AG08395 (cell line): ENCODE results near the gene TIMM10B.

Experiments
- DNase-seq: peaks from one replicate; pipeline ENCODE4 v3.0.0; 2012; ENCODE audit warnings: mixed read lengths, low spot score

The TIMM10B gene, protein sequence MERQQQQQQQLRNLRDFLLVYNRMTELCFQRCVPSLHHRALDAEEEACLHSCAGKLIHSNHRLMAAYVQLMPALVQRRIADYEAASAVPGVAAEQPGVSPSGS

DNA sequence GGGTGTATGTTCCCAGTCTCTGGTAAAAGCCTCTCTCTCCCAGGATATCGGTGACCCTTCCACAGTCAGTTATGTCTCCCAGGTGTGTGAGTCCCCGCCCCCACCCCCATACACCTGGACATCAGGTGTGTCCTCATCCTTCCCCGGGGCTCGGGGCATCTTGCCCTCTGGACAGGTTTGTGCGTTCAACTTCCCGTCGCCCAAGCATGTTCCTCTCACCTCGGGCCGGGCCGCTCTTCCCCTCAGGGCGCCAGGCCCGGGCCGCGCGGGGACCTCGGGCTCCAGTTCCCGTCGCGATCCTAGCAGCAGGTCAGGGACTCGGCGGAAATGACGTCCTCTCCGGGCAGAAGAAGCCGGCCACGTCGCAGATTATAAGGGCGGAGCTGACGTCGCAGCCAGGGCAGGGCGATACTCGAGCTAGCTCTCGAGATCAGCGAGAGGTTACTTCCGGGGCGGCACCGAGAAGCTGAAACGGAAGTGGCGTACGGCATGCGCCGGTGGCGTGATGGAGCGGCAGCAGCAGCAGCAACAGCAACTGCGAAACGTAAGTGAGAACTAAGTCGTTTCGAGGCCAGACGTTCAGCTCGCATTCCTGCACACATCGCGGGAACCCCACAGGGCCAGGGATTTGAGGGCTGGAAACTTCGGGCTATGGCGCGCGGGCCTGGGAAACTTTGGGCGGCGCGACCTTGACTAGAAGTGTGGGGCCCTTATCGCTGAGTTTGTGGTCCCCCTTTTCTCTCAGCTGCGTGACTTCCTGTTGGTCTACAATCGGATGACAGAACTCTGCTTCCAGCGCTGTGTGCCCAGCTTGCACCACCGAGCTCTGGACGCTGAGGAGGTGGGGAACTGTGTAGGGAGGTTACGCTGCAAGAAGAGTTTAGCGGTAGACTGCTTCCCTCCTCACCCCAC lies at the start of gene TIMM10B, which contains the start of gene ARFIP2:
TIMM10B (plus strand) TSS at position 490 of the 912 bp plus-strand sequence; CDS start at position 506, 16 bp downstream.
ARFIP2 (minus strand) TSS at position 320 of the 912 bp plus-strand sequence. CDS start 910 bp downstream, outside the sequence.
- peak; percentile 99 for DNase-seq

DNA sequence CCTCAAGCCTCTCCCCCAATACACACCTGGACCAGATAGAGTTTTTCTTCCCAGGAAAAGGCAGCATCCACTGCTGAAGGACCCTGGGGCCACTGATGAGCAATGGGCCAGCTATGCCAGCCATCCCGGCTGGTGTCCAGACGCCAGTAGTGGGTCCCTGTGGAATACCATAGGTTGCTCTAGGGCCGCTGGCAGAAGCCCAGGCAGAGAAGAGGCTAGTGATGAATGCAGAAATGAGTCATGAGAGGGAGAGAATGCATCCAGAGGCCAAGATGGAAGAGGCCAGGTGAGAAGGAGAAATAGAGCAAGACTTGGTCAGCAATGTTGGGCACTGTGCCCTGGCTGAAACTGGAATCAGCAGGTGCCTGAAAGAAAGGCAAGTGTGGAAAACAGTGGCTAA lies 49.4 kb upstream of the TIMM10B start:
- DNase-seq, result peak; percentile 93

DNA sequence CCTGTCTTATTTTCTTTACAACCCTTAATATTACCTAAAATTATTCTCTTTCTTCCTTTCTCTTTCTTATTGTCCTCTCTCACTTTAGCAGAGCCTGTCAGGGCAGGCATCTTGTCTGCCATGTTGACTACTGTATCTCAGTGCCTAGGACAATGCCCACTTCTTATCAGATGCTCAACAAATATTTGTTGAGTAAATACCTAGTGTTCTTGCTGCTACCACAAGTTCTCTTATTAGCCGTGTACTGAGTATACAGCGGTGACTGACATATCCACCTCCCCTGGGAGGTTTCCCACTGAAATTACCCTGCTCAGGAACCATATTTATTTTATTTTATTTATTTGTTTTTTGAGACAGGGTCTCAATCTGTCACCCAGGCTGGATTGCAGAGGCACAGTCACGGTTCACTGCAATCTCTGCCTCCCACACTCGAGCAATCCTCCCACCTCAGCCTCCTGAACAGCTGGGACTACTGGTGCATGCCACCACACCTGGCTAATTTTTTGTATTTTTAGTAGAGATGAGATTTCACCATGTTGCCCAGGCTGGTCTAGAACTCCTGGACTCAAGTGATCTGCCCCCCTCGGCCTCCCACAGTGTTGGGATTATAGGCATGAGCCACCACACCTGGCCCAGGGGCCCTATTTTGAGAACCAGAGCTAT lies 47.2 kb upstream of the TIMM10B start:
- DNase-seq, result no peak

DNA sequence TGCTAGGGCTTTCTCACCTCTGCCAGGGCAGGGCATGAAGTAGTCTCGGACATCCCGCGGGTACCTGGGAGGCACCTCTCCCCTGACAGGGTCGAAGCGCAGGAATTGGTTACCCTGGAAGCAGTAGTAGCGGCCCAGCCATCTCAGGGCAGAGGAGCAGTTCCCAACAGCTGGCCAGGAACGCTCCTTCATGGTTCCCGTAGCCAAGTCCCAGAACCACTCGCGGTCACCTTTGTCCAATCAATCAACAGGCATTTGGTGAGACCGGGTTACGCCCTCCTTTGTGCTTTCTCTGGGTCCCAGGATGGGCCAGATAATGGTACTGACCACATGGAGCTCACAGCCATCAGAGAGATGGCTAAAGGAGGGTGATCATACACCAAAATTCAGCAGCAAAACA lies 43.9 kb upstream of the TIMM10B start:
- no peak for DNase-seq

DNA sequence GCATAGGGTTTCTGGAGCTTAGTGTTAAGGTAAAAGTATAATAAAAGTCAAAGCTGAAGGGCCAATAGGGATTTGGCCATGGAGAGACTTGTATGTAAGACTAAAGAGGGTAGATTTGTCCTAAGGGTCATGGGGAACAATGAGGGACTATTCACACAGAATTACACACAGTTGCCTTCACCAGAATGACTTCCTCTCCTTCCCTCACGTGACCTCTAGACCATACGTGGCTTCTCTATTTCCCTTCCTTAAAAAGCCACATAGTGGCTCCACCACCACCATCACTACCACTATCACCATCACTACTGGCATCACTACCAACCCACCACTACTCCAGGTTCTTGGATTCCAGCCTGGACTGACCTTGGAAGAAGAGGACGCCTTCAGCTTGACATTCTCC lies 43.3 kb upstream of the TIMM10B start:
- no peak for DNase-seq

DNA sequence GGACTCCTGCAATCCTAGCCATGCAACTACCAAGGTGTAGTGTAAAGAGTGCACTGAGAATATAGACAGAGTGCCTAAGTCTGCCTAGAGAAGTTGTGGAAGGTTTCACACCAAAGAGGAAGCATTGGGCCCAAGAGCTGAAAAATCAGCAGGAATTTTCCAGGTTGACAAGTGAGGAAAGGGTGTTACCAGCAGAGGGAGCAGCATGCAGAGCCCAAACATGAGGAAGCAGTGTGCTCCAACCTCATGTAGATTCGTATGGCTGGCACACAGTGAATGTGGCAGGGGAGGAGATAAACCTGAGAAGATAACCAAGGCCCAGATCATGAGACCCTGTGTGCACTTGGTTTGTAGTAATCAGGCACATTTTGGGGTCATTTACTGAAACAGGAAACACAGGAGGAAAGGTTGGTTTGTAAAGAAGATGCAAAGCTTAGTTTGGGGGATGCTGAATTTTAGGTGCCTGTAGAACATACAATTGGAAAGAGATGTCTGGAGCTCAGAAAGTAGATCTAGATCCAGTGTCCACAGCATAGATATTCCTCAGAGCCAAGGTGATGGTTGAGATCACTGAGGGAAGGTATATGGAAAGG lies 42.2 kb upstream of the TIMM10B start:
- peak; percentile 73 for DNase-seq

DNA sequence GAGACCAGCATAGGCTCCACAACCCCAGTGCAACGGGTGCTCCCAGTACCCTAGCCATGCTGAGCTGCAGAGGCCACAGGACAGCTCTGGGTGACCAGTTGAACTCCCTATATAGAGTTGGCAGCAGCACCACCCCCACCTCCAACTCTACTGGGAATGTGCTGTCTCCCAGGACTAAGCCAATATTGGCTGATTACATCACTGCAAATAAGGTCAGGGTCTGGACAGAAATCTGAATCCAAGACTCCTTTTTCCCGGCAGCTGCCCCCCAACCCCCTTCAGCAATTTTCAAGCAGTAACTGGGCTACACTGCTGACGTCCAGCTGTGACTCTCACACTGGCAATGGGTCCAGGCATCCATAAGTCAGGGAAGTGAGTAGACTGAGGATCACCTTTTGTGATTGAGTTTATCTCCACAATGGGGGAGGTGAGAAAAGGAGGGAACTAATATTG lies 40.4 kb upstream of the TIMM10B start, which contains the start of gene HPX:
HPX (minus strand) TSS at position 82 of the 453 bp plus-strand sequence; CDS start at position 58, 24 bp downstream.
- no peak for DNase-seq

DNA sequence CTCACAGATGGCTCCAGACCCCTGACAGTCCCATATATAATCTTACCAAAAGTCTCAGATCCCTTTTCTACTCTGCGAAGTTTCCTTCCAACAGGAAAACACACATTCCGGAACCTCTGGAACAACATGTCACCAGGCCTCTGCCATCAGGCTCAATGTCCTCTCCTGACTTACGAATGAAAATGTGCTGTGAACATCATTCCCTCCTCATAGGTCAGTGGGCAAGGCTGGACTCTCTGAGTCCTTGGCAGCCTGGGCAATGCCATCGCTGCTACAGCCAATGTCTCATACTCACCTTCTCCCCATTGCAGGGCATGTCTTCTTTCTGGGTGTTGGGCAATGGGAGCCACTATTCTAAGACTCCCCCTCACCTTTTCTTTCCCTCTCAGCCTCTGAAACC lies 38.9 kb upstream of the TIMM10B start:
- DNase-seq, result no peak

DNA sequence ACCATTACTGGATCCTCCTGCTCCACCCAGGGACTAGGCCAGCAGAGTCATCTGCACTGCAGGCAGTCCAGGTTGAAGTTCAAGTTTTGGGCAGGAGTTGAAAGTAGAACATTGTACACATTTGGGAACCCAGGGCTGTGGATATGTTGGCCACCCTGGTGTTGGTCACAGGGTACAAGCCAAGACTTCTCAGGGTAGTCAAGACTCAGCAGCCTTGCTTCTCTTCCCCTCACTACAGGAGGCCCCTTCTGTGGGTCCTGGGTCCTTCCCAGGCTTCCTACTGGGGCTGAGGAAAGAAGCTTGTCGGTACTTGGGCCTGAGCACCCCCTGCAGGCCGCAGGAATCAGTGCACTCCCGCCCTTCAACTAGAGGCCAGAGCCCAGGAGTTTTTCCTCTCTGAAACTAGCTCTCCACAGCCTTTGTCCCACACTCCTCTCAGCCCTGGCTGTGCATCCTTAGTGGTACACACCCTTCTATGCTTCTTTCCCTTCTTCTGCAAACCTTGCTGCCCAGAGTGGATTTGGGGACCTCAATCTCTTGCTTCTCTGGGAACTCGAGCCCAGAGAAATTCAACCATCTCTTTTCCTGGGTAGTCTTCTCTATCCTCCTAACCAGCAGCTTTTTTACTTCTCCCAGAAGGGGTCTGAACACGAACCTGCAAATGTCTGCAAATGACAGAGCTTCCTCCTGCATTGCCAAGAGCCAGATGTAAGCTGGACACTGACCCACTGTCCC lies 37.9 kb upstream of the TIMM10B start:
- DNase-seq, result peak; percentile 81

DNA sequence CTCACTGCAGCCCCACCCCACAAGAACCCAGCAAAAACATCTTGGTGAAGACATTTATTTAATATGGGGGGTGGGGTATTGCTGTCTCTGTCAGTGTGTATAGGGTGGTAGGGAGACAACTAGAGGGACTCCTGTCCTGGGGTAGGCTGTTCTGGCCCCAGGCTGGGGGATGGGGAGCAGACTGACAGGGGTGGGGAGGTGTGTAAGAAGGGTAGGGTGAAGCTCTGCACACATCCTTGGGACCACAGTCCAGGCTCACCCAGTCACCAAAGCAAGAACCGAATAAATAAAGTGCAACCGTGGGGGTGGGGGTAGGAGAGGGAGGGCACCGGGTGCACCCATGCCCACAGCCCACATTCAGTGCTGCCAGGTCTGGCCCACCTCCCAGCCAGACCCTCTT lies 32.7 kb upstream of the TIMM10B start:
- no peak for DNase-seq

DNA sequence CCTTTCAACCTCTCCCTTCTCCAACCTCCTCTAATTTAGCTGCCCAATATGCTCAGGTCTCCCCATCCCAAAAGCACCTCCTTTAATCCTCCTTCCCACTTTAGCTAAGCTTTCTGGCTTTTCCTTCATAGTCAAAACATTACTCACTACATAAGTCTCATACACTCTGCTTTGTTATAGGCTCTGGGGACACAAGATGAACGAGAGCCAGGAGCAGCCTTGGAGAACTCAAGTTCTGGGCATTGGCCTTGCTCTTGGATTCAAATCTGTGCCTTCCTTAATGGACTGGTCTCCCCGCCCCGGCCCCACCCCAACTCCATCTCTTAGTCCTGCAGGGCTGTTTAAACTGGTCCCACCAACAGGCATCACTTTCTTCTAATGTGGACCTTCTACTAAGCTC lies 29.1 kb upstream of the TIMM10B start:
- DNase-seq, result peak; percentile 26

DNA sequence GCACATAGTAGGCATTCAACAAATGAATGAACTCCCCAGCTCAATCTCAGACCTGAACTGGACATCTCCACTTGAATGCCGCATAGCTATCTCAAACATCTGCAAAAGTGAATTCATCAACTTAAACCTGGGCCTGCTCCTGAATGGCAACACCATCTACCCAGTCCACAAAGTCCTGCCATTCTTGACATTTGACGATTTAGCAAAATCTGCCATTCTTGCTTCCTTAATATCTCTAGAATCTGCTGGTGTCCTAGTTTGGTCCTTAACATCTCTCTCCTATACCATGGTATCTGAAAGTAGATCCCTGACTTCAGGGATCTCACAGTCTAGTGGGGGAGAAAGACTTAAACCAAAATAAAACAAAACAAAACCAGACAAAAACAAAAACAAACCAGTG lies 28.1 kb upstream of the TIMM10B start:
- no peak for DNase-seq

DNA sequence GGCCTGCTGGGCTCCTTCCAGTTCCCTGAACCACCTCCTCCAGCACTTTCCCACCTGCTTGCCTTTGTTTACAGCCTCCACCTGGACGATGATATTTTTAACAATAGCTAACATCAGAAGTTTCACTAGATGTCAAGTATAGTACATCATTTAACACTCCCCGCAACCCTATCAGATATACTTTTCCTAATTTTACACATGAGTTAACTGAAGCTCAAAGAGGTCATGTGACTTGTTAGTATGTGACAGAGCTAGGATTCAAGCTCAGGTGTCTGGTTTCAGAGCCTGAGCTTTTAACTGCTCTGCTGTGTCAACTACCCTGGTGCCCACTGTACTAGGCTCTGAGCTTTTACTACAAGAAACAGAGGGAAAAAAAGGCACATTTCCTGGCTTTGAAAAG lies 26.2 kb upstream of the TIMM10B start:
- no peak for DNase-seq

DNA sequence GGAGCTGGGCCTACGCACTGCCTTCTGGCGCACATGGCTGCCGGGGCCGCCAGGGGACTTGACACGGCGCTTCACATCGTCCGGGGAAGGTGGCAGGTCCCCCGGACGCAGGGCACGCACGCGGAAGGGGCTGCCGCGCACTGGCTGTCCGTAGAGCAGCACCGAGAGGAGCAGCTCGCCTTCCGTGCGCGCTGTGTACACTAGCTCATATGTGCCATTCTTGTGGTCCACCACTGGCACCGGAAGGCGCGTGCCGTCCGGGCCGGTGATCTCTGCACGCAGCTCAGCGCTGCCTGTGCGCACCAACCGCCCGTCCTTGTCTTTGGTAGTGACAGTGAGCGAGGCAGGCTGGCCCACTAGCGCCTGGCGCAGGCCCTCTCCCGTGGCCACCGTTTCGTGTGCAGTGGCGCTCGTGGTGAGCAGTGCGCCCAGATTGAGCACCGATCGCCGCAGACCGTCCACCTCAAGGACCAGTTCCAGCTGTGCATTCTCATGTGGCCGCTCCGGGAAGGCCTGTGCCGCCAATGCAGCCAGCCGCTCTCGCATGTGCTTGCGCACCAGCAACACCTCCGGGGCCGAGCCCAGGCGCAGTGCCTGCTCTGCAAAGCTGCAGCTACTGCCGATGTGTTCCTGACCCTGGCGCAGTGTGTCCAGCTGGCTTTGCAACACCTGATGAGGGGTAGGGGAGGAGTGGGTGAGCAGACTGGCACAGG lies 24.8 kb upstream of the TIMM10B start:
- no peak for DNase-seq

DNA sequence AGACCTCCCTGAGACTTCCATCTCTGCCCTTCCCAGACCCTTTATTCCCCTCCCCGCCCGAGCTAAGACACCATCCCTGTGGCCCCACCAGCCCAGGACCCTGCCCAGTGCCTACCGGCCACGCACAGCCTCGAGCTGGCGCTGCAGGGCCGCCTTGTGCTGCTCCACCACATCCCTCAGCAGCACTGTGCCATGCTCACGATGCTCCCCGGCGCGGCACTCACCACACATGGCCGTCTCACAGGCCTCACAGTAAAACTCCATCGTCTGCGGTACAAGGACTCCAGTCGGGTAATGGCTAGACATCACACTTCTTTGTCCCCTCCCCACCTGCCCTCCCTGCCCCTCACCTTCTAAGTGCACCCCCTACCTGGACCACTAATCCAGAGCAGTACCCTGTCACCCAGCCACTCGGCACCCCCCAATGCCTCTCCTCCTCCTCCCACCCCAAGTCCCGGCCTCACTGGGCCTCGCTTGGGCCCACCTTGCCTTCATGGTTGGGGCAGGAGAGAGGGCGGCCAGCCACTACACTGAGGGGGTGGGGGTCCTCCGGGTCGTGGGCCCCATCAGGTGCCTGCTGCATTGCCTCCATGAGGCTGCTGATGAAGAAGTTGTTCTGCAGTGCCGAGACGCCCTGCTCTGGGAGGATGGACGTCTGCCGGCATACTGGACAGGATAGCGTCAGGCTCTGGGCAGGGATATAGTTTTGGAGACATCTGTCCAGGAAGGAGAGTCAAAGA lies 23.6 kb upstream of the TIMM10B start:
- DNase-seq, result no peak

DNA sequence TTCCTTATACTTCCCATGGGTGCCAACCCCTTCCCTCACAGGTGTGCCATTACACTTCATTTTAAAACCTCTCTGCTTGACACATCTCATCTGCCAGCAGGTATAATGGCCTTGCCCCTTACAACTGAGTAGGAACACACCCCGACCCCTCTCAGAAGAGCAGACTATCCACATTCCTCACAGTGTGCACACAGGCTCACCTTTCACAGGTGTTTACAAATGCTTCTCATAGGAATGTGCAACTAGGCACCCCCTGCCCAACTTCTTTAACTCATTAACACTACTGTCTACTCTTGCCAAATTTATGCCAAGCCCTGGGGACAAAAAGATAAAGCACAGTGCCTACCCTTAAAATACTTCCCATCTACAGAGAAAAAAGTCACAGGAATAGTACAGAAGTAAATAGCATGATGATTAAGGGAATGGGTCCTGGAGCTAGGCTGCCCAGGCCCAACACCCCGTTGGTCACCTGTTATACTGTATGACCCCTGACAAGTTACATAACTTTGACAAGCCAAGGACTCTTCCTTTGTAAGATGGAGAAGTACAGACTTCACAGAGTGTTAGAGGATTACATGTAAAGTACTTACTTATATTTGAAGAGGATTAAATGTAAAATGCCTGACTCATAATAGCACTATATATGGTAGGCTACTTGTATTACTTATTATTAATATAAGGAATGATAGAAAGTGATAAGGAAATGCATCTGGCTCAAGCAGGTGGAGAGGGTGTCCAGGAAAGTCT lies 22.8 kb upstream of the TIMM10B start:
- DNase-seq, result no peak

DNA sequence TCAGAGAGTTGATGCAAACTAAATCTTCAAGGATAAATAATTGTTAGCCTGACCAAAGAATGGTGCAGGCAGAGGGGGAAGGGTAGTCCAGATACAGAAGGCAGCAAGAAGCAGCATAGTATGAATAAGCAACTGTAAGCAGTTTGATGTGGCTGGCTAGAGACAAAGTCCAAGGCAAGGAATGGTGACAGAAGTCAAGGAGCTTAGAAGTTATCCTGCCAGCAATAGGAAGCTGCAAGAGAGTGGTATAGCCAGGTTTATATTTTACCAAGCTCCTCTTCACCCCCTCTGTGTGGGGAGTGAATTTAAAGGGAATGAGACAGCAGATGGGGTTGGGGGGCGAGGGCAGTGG lies 22.2 kb upstream of the TIMM10B start:
- no peak for DNase-seq

DNA sequence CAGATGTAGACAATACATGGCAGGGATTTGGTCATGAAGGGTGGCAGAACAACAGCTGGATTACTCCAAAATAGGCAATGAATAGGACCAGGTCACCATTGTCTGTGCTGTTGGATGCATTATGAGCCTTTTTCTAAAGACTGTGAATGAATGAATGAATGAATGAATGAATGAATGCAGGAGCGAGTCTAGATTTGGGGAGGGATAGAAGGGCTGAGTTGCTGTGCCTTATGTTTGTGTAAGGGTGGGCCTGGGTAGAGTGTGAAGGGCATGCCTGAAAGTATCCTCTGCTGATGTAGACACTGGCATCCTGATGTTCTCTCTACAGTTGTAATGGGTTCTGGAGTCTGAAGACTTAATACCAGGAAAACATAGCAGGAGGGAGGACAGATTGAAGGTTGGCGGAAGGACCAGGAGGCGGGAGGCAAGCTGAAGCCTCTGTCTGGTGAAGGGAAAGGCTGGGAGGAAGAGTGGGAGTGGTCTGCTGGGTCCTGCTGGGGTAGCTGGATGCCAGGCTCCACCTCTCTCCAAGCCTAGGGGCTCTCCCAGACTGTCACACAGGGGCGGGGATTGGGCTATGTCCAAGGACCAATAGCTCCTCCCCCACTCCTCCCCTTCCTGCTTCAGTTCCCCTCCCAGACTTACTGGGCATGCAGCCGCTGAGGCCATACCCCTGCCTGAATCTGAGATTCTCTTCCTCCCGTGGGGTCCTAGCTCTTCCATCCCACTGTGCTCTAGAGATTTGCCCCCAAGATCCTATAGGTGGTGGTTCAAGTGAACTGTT lies 12.4 kb upstream of the TIMM10B start:
- DNase-seq, result peak; percentile 67

DNA sequence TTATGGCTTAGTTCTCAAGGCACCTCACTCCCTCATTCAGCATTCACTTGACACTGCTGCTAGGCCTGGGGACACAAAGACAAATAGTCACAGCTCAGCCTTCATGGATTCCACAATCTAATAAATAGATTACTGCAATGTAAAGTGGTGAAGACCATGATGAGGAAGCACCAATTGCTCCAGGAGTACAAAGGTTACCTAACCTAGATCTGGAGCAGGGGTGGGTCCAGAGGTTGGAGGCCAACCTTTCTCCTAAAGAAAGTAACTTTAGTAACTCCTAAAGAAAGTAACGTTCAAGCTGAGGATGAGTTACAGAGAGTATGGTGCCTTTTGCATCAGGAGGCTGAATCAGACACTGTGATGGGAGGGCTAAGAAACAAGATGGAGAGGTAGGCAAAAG lies 11.7 kb upstream of the TIMM10B start:
- DNase-seq, result no peak
